HG03558 (cell line): Measurements from ENCODE around the gene GNMT.

Experiments used
- ATAC-seq: cut with Tn5 transposase; IDR thresholded peaks from one replicate; pipeline ENCODE4 v1.9.1; 2021; ENCODE audit warnings: moderate number of reproducible peaks; ENCODE audit not compliant: unreplicated experiment; ENCODE audit errors: extremely low read depth

Gene GNMT

DNA sequence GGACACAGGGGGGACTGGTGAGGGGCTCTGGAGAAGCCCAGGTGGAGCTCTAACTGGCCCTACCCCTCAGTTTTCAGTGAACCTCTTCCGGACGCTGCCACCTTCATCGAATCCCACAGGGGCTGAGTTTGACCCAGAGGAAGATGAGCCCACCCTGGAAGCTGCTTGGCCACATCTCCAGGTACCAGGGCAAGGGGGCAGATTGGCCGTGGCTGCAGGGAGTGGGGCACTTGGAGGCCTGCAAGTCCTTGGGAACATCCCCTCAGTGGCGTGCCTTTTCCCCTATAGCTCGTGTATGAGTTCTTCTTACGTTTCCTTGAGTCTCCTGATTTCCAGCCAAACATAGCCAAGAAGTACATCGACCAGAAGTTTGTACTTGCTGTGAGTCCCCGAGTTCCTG is 46.6 kb downstream of the GNMT start:
- no peak for ATAC-seq

DNA sequence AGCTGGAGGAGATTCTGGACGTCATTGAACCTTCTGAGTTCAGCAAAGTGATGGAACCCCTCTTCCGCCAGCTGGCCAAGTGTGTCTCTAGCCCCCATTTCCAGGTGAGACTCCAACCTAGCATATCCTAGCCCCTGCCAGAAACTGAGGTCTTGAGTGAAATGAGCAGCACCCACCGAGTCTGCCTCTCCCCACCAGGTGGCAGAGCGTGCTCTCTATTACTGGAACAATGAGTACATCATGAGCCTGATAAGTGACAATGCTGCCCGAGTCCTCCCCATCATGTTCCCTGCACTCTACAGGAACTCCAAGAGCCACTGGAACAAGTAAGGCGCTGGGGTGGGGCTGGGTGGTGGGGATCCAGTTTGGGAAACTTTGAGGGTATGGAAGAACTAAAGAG is 48.6 kb downstream of the GNMT start:
- no peak for ATAC-seq

DNA sequence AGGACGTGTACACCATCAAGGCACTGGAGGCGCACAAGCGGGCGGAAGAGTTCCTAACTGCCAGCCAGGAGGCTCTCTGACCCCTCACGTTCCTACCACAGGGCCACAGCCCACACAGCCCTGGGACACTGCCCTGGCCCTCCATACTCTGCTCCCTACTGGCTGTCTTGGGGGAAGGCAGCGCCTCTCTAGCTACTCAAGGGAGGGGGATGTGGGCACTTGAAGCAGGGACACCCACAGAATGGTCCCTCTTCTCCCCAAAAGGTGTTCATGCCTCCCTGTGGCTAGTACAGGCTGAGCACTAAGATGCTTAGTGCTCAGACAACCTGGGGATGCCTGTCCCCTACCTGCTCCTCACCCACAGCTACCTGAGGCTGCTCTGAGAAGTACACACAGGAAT is 50.7 kb downstream of the GNMT start:
- no peak for ATAC-seq

DNA sequence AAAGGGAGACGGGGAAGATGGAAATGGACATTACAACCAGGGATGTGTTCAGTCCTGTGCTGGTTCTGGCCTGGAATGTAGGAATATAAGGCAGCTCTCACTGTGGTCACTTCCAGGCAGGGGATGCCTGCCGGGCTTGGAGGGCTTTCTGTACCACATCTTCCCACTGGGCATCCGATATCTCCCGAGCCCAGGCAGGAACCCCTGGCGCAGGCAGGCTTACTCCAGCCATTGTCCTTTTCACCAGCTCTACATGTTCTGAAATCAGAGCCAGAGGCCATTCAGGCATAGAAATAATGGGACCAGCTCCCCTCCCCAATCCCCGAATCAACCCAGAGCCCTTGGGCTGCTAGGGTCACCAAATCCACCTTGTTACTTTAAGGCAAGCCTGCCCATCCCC is 51.8 kb downstream of the GNMT start:
- no peak for ATAC-seq

DNA sequence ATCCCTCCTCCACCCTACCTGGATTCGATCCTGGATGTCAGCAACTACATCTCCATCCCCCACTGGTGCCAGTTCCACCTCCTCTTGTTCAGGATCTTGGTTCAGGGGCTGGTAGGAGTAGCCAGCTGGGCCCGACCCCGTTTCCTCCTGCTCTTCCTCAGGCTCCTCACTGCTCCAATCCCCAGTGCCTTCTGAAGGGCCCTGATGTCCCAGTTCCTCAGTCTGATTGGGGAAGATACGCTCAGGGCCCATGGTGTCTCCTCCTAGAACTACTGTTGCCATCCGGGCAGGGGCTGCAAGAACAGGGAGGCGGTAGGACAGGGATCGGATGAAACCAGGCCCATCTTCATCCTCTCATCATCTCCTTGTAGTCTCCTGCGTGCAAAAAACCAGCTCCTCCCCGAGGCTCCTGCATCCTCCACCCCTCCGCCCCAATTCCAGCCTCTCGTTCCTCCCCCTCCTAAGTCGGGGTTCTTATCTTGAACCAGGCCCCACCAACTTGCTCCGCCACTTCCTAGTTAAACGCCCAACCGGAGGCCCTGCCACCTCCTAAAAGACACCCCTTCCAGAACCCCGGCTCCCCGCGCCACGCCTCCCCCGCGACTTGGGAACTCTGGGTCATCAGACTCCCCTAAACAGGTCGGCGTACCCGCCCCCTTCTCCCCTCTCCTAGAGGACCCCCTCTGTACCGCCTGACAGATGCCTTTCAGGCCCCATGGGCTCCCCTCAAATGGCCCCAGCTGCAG is 52.7 kb downstream of the GNMT start:
- no peak for ATAC-seq
